Loucy (cell line): ENCODE data around the gene DRD3.

Experiments used
- CTCF ChIP-seq: fragments of 200-600 bp; sonication (generic); conservative IDR thresholded peaks from 2 replicates; pipeline ENCODE4 v1.5.1; 2014; ENCODE audit warnings: mild to moderate bottlenecking, antibody characterized with exemption, low read length
- EZH2phosphoT487 ChIP-seq: fragments of 200-600 bp; IDR thresholded peaks from 2 replicates; pipeline ENCODE4 v1.6.1; 2018; ENCODE audit warnings: antibody characterized with exemption, mild to moderate bottlenecking, moderate library complexity, borderline replicate concordance

- no peak for TF ChIP-seq CTCF
- no peak for TF ChIP-seq EZH2phosphoT487
Measured at GRCh38 chr3:114108137-114108536, 70.7 kb downstream of the DRD3 start.
